ENCODE data around the gene DOK7.

GRCh38 chr4:3517731-3518510 is 54.8 kb downstream of the DOK7 start:
- TF ChIP-seq CTCF (IDR thresholded peaks at IDR 0.05) (no peak), POLR2AphosphoS5 (IDR thresholded peaks at IDR 0.05) (no peak), POLR2A (IDR thresholded peaks at IDR 0.05) (no peak)
